ENCODE data around the gene TTYH3.

The TTYH3 gene

DNA sequence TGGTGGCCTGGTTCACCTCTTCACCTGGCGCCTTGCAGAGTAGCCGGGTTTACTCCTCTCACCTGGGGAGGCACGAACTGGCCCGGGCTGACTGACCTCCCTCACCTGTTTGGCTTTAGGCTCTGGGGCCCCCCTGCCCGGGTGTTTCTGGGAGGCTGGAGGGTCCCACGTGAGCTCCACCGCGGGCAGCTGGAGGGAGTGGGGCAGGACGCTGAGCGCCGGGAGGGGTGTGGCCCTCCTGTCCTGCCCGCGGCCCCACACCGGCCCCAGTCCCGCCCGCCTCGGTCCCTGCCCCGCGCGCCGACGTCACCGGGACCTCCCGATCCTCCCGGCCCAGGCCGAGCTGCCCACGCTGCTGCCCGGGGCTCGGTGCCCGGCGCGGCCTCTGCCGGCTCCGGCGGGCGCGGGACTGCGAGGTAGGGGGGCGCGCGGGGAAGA is 56.1 kb downstream of the TTYH3 start, which contains the start of gene AMZ1:
AMZ1 (plus strand) TSS at position 322 of the 438 bp plus-strand sequence. CDS start 12,250 bp downstream, outside the sequence.
- no peaks in the 10 kb centered on the region for H3K9me3 ChIP-seq (ENCODE audit: control insufficient read depth, insufficient read depth, low read depth, low read length)
- TF ChIP-seq ZBTB21 (tag by site-specific recombination; IDR thresholded peaks at IDR 0.05) = no peak
- no peak for TF ChIP-seq ZFHX2 (tag by site-specific recombination; conservative IDR thresholded peaks at IDR 0.05)
- TF ChIP-seq ZEB2 (tag by site-specific recombination; IDR thresholded peaks at IDR 0.05) = no peak
- TF ChIP-seq, protein P1, sequence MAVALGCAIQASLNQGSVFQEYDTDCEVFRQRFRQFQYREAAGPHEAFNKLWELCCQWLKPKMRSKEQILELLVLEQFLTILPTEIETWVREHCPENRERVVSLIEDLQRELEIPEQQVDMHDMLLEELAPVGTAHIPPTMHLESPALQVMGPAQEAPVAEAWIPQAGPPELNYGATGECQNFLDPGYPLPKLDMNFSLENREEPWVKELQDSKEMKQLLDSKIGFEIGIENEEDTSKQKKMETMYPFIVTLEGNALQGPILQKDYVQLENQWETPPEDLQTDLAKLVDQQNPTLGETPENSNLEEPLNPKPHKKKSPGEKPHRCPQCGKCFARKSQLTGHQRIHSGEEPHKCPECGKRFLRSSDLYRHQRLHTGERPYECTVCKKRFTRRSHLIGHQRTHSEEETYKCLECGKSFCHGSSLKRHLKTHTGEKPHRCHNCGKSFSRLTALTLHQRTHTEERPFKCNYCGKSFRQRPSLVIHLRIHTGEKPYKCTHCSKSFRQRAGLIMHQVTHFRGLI (tag by site-specific recombination; IDR thresholded peaks at IDR 0.05) = no peak
- no peak for TF ChIP-seq ZNF138 (tag by site-specific recombination; IDR thresholded peaks at IDR 0.05; ENCODE audit: borderline replicate concordance)
- no peak for TF ChIP-seq ZNF596 (tag by site-specific recombination; IDR thresholded peaks at IDR 0.05)
- no peak for TF ChIP-seq KLF8 (tag by site-specific recombination; IDR thresholded peaks at IDR 0.05)
- no peak for TF ChIP-seq ZNF175 (tag by site-specific recombination; IDR thresholded peaks at IDR 0.05)
- TF ChIP-seq, protein P2, sequence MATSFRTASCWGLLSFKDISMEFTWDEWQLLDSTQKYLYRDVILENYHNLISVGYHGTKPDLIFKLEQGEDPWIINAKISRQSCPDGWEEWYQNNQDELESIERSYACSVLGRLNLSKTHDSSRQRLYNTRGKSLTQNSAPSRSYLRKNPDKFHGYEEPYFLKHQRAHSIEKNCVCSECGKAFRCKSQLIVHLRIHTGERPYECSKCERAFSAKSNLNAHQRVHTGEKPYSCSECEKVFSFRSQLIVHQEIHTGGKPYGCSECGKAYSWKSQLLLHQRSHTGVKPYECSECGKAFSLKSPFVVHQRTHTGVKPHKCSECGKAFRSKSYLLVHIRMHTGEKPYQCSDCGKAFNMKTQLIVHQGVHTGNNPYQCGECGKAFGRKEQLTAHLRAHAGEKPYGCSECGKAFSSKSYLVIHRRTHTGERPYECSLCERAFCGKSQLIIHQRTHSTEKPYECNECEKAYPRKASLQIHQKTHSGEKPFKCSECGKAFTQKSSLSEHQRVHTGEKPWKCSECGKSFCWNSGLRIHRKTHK (tag by site-specific recombination; IDR thresholded peaks at IDR 0.05) = no peak
- POLR2A ChIA-PET = no interaction called here
- no peaks in the 10 kb centered on the region for H3K4me1 ChIP-seq (ENCODE audit: control insufficient read depth, insufficient read depth, low read length)
- peak within 1 kb of the TSS; percentile 3; the same call in 1 of the 2 replicates for H3K4me3 ChIP-seq (ENCODE audit: low read depth, low read length)
- H3K36me3 ChIP-seq (ENCODE audit: control insufficient read depth in 2 of 2, insufficient read depth in 1 of 2, low read length in 2 of 2) = no peaks in the 10 kb centered on the region
- no peak within 1 kb of the TSS for H3K27ac ChIP-seq (ENCODE audit: extremely low read depth, low read depth, low read length)
- CTCF ChIA-PET = interaction anchor here (0.7 to 6.4 kb wide), 2 partner anchors 21 to 1094 kb away, joined by 5 to 39 read pairs; no protein-coding TSS in a partner anchor

DNA sequence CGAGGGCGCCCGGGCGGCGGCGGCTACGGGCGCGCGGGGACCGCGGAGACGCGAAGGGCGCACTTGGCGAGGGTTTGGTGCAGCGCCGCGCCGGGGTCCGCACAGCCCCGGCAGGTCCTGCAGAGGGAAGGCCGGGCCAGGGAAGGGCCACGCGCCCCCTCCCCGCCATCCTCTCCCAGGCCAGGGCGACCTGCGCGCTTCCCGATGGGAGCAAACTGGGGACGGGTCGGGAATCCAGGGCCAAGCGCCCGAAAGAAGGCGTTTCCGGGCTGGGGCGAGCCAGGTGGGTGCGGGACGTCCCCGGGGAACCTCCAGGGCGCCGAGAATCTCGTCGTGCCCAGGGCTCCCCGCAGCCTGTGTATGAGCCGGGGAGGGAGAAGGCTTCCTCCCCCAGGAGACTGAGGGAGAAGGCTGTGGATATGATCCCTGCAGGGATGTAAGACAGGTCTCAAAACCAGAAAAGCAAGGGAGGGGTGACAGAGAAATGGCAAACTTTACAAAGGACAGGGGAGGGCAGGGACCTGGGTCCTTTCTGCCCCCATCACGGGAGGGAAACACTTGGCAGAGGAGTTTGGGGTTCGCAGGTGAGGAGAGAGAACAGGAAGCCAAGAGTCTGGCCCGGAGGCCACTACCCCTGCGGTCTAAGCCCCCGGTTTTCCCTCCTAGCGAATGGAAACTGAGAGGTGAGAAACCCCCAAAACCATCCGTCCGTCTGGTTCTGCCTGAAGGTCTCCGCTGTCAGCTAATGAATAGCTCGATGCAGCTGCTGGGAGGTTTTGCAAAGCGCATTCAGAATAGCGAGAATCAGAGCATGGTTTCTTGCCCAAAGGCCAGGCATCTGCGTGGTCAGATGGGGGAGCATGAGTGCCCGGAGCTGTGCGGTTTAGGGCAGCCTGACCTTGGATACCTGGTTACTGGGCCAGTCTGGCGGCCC is 56.9 kb downstream of the TTYH3 start:
- Histone ChIP-seq H3K9me3 (ENCODE audit: control insufficient read depth, insufficient read depth, low read depth, low read length) (no peaks in the 10 kb centered on the region), H3K4me1 (ENCODE audit: control insufficient read depth, insufficient read depth, low read length) (no peaks in the 10 kb centered on the region), H3K4me3 (ENCODE audit: low read depth, low read length) (no peak overlapping the region), H3K27ac (ENCODE audit: extremely low read depth, low read depth, low read length) (no peak overlapping the region), H3K36me3 (ENCODE audit: control insufficient read depth in 2 of 2, insufficient read depth in 1 of 2, low read length in 2 of 2) (no peaks in the 10 kb centered on the region)
- TF ChIP-seq KLF9 (tag by site-specific recombination; IDR thresholded peaks at IDR 0.05; ENCODE audit: low read depth) (no peak), ZBTB1 (tag by site-specific recombination; IDR thresholded peaks at IDR 0.05) (no peak), ZBTB8A (tag by site-specific recombination; IDR thresholded peaks at IDR 0.05) (no peak), SALL2 (tag by site-specific recombination; IDR thresholded peaks at IDR 0.05; ENCODE audit: borderline replicate concordance) (no peak), GFI1B (tag by site-specific recombination; IDR thresholded peaks at IDR 0.05) (no peak), KLF1 (tag by site-specific recombination; IDR thresholded peaks at IDR 0.05) (no peak)
- ChIA-PET POLR2A (no interaction called here), CTCF (interaction anchor here (0.7 to 6.4 kb wide), 2 partner anchors 20 to 1095 kb away, joined by 5 to 39 read pairs; no protein-coding TSS in a partner anchor)

DNA sequence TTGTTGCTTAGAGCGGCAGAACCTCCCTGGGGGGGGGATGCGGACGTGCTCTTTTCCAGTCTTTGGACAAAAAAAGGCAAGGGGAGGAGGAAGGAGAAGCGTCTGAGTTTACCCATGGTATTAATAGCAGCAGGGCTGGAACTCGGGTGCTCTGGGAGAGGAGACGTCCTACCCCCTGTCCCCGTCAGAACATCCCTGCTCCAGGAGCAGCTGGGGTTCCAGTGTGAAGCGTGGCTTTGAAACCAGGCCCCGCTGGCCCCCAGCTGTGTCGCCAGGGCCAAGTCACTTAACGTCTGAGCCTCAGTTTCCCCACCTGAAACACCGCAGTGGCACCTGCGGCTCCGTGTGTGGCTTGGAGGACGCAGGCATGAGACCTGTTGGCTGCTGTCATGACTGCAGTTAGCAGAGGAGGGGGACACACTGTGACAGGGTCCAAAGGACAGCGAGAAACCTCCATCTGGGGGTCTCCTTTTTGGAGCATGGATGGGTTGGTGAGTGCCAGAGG is 57.6 kb downstream of the TTYH3 start:
- no peaks in the 10 kb centered on the region for H3K36me3 ChIP-seq (ENCODE audit: control insufficient read depth in 2 of 2, insufficient read depth in 1 of 2, low read length in 2 of 2)
- POLR2A ChIA-PET = no interaction called here
- H3K4me1 ChIP-seq (ENCODE audit: control insufficient read depth, insufficient read depth, low read length) = no peaks in the 10 kb centered on the region
- no peak overlapping the region for H3K4me3 ChIP-seq (ENCODE audit: low read depth, low read length)
- H3K9me3 ChIP-seq (ENCODE audit: control insufficient read depth, insufficient read depth, low read depth, low read length) = no peaks in the 10 kb centered on the region
- TF ChIP-seq, protein P3, sequence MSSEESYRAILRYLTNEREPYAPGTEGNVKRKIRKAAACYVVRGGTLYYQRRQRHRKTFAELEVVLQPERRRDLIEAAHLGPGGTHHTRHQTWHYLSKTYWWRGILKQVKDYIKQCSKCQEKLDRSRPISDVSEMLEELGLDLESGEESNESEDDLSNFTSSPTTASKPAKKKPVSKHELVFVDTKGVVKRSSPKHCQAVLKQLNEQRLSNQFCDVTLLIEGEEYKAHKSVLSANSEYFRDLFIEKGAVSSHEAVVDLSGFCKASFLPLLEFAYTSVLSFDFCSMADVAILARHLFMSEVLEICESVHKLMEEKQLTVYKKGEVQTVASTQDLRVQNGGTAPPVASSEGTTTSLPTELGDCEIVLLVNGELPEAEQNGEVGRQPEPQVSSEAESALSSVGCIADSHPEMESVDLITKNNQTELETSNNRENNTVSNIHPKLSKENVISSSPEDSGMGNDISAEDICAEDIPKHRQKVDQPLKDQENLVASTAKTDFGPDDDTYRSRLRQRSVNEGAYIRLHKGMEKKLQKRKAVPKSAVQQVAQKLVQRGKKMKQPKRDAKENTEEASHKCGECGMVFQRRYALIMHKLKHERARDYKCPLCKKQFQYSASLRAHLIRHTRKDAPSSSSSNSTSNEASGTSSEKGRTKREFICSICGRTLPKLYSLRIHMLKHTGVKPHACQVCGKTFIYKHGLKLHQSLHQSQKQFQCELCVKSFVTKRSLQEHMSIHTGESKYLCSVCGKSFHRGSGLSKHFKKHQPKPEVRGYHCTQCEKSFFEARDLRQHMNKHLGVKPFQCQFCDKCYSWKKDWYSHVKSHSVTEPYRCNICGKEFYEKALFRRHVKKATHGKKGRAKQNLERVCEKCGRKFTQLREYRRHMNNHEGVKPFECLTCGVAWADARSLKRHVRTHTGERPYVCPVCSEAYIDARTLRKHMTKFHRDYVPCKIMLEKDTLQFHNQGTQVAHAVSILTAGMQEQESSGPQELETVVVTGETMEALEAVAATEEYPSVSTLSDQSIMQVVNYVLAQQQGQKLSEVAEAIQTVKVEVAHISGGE (tag by site-specific recombination; conservative IDR thresholded peaks at IDR 0.05; ENCODE audit: low read depth) = no peak
- TF ChIP-seq ZFP3 (tag by site-specific recombination; IDR thresholded peaks at IDR 0.05; ENCODE audit: low read depth) (no peak), ZNF76 (tag by site-specific recombination; IDR thresholded peaks at IDR 0.05; ENCODE audit: borderline replicate concordance, low read depth) (no peak), SCRT1 (tag by site-specific recombination; IDR thresholded peaks at IDR 0.05; ENCODE audit: borderline replicate concordance) (peak; percentile 65; the same call in 1 of the 2 replicates), ZNF48 (tag by site-specific recombination; IDR thresholded peaks at IDR 0.05) (no peak)
- TF ChIP-seq, protein P4, sequence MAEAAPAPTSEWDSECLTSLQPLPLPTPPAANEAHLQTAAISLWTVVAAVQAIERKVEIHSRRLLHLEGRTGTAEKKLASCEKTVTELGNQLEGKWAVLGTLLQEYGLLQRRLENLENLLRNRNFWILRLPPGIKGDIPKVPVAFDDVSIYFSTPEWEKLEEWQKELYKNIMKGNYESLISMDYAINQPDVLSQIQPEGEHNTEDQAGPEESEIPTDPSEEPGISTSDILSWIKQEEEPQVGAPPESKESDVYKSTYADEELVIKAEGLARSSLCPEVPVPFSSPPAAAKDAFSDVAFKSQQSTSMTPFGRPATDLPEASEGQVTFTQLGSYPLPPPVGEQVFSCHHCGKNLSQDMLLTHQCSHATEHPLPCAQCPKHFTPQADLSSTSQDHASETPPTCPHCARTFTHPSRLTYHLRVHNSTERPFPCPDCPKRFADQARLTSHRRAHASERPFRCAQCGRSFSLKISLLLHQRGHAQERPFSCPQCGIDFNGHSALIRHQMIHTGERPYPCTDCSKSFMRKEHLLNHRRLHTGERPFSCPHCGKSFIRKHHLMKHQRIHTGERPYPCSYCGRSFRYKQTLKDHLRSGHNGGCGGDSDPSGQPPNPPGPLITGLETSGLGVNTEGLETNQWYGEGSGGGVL (tag by site-specific recombination; IDR thresholded peaks at IDR 0.05) = no peak
- no peak overlapping the region for H3K27ac ChIP-seq (ENCODE audit: extremely low read depth, low read depth, low read length)
- CTCF ChIA-PET = interaction anchor here (6.4 kb wide), 1 partner anchor 20 kb away, joined by 39 read pairs; no protein-coding TSS in a partner anchor

All from HEK293 (cell line).